ENCODE results near the gene KCTD17. TPM values are rescaled to one million over a fixed set of nuclear protein-coding genes. Genes with fewer than 3 reads are reported as not detected.

KCTD17 gene
- total RNA-seq, 1 experiment from 2014 or later: 32.7 TPM

GRCh38 chr22:37057796-37058510 is 6.4 kb downstream of the KCTD17 start:
- POLR2A ChIA-PET: no interaction called here
- no peak overlapping the region for H3K4me3 ChIP-seq (ENCODE audit: low read depth in 2 of 2, low read length in 2 of 2)
- ATAC-seq: no peak

More at GRCh38 chr22:37057796-37058510, 6.4 kb downstream of the KCTD17 start:
- no peaks in the 10 kb centered on the region for H3K4me1 ChIP-seq (ENCODE audit: control insufficient read depth, insufficient read depth, low read length)
- no peaks in the 10 kb centered on the region for H3K9me3 ChIP-seq (ENCODE audit: control insufficient read depth, insufficient read depth, low read depth, low read length)
- CTCF ChIA-PET: no interaction called here
- TF ChIP-seq SIN3A (IDR thresholded peaks at IDR 0.05; ENCODE audit: borderline replicate concordance, insufficient read depth, low read depth, low read length): no peak
- no peak for TF ChIP-seq TCF7L2 (IDR thresholded peaks at IDR 0.05; ENCODE audit: low read depth, low read length)
- no peak for TF ChIP-seq CTCF (IDR thresholded peaks at IDR 0.05)
- TF ChIP-seq REST (IDR thresholded peaks at IDR 0.05; ENCODE audit: insufficient read depth in 1 of 2, low read depth in 2 of 2, low read length in 1 of 2): no peak
- TF ChIP-seq POLR2AphosphoS5 (IDR thresholded peaks at IDR 0.05; ENCODE audit: low read depth, low read length): no peak
- BruUV-seq (replicated peaks): no TSS peak
- no peak for DNase-seq (ENCODE audit: low read depth, low spot score)
- in situ Hi-C loops (cut with HindIII; ENCODE audit: low pct_unique_long_range_greater_than_20kb, low sequenced_read_pairs): no loop called here
- no peak overlapping the region for H3K27ac ChIP-seq (ENCODE audit: low read length)
- intact Hi-C loops (cut with micrococcal nuclease; ENCODE audit: unreplicated experiment): no loop called here
- no peaks in the 10 kb centered on the region for H3K36me3 ChIP-seq (ENCODE audit: control insufficient read depth, insufficient read depth, low read length)
- H3K27me3 ChIP-seq (ENCODE audit: control insufficient read depth, insufficient read depth, low read length): no peaks in the 10 kb centered on the region

Measured in Panc1 (cell line).